ENCODE results near the gene PITPNM1.

- TF ChIP-seq, protein P1, sequence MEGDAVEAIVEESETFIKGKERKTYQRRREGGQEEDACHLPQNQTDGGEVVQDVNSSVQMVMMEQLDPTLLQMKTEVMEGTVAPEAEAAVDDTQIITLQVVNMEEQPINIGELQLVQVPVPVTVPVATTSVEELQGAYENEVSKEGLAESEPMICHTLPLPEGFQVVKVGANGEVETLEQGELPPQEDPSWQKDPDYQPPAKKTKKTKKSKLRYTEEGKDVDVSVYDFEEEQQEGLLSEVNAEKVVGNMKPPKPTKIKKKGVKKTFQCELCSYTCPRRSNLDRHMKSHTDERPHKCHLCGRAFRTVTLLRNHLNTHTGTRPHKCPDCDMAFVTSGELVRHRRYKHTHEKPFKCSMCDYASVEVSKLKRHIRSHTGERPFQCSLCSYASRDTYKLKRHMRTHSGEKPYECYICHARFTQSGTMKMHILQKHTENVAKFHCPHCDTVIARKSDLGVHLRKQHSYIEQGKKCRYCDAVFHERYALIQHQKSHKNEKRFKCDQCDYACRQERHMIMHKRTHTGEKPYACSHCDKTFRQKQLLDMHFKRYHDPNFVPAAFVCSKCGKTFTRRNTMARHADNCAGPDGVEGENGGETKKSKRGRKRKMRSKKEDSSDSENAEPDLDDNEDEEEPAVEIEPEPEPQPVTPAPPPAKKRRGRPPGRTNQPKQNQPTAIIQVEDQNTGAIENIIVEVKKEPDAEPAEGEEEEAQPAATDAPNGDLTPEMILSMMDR (IDR thresholded peaks at IDR 0.05): no peak
- no peak for TF ChIP-seq POLR2A (IDR thresholded peaks at IDR 0.05)
- no peak for TF ChIP-seq POLR2AphosphoS5 (IDR thresholded peaks at IDR 0.05)
These were observed 9.1 kb downstream of the PITPNM1 start for GRCh38 chr11:67496113-67496512.
